Endothelial cell (in vitro differentiated cells): Measurements from ENCODE around the gene LRRC75A. TPM values are rescaled to one million over a fixed set of nuclear protein-coding genes. Genes with fewer than 3 reads are reported as not detected.
"Not testable (repeated sequence)": the region's sequence is repeated elsewhere in the genome, so short reads cannot be mapped to it uniquely, and the experiment has no call there.

ENCODE experiments used
- DNase-seq: peaks from one replicate; pipeline ENCODE4 v3.0.0; 2021; ENCODE audit warnings: low spot score
- H3K27ac Mint-ChIP-seq: one replicate; pipeline ENCODE4 v1.8.0; 2021; ENCODE audit warnings: mixed read lengths, inconsistent platforms; ENCODE audit not compliant: unreplicated experiment
- H3K27me3 Mint-ChIP-seq: one replicate; pipeline ENCODE4 v1.8.0; 2021; ENCODE audit warnings: mild to moderate bottlenecking, moderate library complexity, mixed read lengths, inconsistent platforms; ENCODE audit not compliant: unreplicated experiment
- H3K36me3 Mint-ChIP-seq: one replicate; pipeline ENCODE4 v1.8.0; 2021; ENCODE audit warnings: mild to moderate bottlenecking, low read depth, mixed read lengths, inconsistent platforms; ENCODE audit not compliant: unreplicated experiment
- H3K4me1 Mint-ChIP-seq: one replicate; pipeline ENCODE4 v1.8.0; 2021; ENCODE audit warnings: mild to moderate bottlenecking, mixed read lengths, inconsistent platforms; ENCODE audit not compliant: unreplicated experiment
- H3K4me3 Mint-ChIP-seq: one replicate; pipeline ENCODE4 v1.8.0; 2021; ENCODE audit warnings: mild to moderate bottlenecking, mixed read lengths, inconsistent platforms; ENCODE audit not compliant: unreplicated experiment
- H3K9me3 Mint-ChIP-seq: one replicate; pipeline ENCODE4 v1.8.0; 2021; ENCODE audit warnings: mixed read lengths, inconsistent platforms; ENCODE audit not compliant: unreplicated experiment
- CTCF ChIP-seq: fragments of 200-600 bp; sonication (generic); IDR thresholded peaks from one replicate; pipeline ENCODE4 v1.5.0; 2021; ENCODE audit warnings: antibody characterized with exemption; ENCODE audit not compliant: unreplicated experiment
- total RNA-seq: library from RNA; stranded (reverse); fragmentation: NEBNext Ultra II Directional; extraction: Animal tissue kit (Norgen Biotek cat#: 25700); gene quantifications from one replicate; pipeline ENCODE4 v1.2.1, GENCODE V29; 2021; ENCODE audit not compliant: unreplicated experiment

Gene LRRC75A
- total RNA-seq, 1 donor from 2014 or later, result 0.95 TPM

DNA sequence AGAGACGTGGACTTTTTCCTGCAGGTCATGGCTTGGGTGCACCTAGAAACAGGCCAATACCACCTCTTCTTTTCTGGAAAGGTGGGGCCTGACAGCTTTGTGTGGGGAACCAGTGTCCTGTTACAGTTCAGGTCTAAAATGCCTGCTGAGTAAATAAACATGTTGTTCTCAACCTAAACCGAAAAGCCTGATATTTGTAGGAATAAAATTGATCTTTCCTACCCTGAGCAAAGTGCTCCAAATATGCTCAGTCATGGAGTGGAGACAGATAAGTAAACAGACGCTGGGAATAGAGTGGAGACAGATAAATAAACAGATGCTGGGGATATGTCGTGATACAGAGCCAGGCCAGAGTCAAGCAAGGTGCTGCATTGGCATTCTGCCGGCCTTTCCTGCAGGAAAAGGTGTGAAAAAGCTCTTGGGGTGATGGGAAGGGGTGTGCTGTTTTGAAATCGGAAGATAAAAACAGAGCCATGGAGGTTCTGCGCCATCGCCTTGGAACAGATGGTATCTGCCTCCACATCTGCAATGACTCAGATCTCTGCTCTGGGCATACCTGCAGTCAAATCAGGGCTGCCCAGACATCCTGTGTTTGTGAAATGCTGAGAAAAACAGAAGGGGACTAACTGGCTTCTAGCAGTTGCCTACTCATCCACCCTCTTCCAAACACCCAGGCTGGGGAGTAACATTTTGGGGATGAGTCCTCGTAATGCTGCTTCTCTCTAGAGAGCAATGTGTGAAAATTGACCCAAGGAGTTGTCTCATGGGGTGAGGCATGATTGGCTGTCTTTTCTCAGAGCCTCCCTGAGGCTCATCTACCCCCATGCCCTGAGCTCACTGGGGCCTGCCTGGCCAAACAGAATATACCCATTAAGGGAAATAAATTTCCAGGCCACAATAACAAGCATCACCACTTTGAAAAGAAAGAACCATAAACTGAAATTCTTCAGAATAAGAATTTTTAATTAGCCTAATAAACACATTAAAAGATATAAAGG lies 93.4 kb downstream of the LRRC75A start:
- H3K27me3 Mint-ChIP-seq, result peaks cover 8% of the 10 kb centered on the region
- H3K27ac Mint-ChIP-seq, result peak overlapping the region; percentile 96
- peak overlapping the region; percentile 10 for H3K4me3 Mint-ChIP-seq
- TF ChIP-seq CTCF, result no peak
- peak; percentile 64 for DNase-seq
- H3K36me3 Mint-ChIP-seq, result no peaks in the 10 kb centered on the region
- no peaks in the 10 kb centered on the region for H3K9me3 Mint-ChIP-seq
- H3K4me1 Mint-ChIP-seq, result peaks cover 43% of the 10 kb centered on the region

DNA sequence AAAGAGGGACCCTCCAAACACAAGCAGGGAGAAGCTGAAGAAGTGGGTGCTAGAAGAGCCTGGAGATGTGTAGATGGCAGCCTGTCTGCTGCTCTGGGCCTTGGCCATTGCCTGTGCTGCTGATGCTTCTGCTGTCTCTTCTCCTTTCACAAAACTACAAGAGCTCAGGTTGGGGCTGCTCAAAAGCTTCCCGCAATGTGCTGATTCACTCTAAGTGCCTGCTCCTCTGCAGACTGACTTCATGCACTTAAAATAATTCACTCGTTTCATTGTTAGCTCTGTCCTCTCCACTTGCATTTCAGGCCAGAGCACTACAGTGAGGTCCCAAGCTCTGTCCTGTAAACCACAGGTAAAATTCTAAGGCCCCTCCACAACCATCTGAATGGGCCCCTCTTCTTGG lies 95.3 kb downstream of the LRRC75A start:
- Mint-ChIP-seq H3K27ac (peak overlapping the region; percentile 96), H3K4me1 (peaks cover 43% of the 10 kb centered on the region)
- H3K27me3 Mint-ChIP-seq, H3K9me3 Mint-ChIP-seq, H3K36me3 Mint-ChIP-seq, DNase-seq, H3K4me3 Mint-ChIP-seq: not testable (repeated sequence)

DNA sequence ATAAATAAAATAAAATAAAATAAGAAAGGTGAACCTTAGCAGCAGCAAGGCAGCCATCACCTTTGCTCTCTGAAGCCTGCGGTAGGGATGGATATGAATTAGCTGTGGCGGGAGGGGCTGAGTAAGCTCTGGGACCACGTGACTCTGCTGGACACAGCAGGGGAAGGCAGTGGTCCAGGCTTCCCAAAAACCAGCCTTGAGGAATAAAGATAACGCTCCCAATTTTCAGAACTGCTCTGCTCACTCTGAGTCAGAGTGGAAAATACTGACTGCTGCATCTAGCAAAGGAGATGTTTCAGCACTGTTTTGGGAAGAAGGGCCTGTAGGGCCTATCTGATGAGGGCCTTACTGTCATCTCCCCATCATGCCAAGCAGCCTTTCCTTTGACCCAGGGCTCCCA lies 96.1 kb downstream of the LRRC75A start:
- not testable (repeated sequence) for H3K27ac Mint-ChIP-seq, H3K9me3 Mint-ChIP-seq, H3K27me3 Mint-ChIP-seq, H3K4me3 Mint-ChIP-seq, H3K36me3 Mint-ChIP-seq, DNase-seq
- H3K4me1 Mint-ChIP-seq, result peaks cover 42% of the 10 kb centered on the region

DNA sequence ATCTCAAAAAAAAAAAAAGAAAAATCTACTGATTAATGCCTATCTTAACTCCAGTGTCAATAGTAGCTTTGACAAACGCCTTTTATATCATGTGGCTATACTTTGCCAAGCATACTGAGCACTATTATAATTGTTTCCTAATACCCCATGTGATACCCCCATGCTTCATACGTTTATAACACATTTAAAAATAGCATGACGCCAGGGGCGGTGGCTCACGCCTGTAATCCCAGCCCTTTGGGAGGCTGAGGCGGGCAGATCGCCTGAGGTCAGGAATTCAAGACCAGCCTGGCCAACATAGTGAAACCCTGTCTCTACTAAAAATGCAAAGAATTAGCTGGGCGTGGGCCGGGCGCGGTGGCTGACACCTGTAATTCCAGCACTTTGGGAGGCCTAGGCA lies 99.5 kb downstream of the LRRC75A start:
- H3K4me3 Mint-ChIP-seq, H3K27me3 Mint-ChIP-seq, H3K27ac Mint-ChIP-seq, H3K9me3 Mint-ChIP-seq, DNase-seq, H3K36me3 Mint-ChIP-seq: not testable (repeated sequence)
- H3K4me1 Mint-ChIP-seq, result peaks cover 21% of the 10 kb centered on the region

Other genes with a start within 250 kb of the LRRC75A start
- 11.4 TPM for gene CENPV, start 138.7 kb downstream of the LRRC75A start, total RNA-seq
- gene UBB, start 111.1 kb downstream of the LRRC75A start, total RNA-seq, result 2,050 TPM
- gene TRPV2, start 76.6 kb downstream of the LRRC75A start, total RNA-seq, result 4.8 TPM
- gene ZNF287, start 77.0 kb upstream of the LRRC75A start, total RNA-seq, result 8.0 TPM
- 16.8 TPM for gene ZNF624, start 161.7 kb upstream of the LRRC75A start, total RNA-seq
- gene CCDC144A, start 198.0 kb upstream of the LRRC75A start, total RNA-seq, result 0.90 TPM